GM12873 (cell line): ENCODE results near the gene COP1.

Experiments
- TF ChIP-seq, protein P1 (sequence below): IDR thresholded peaks from 2 replicates; pipeline ENCODE4 v1.5.1; 2012; ENCODE audit warnings: low read depth, mild to moderate bottlenecking, moderate library complexity, low read length, control low read depth; ENCODE audit not compliant: insufficient read depth; ENCODE audit errors: missing control alignments

COP1 gene

DNA sequence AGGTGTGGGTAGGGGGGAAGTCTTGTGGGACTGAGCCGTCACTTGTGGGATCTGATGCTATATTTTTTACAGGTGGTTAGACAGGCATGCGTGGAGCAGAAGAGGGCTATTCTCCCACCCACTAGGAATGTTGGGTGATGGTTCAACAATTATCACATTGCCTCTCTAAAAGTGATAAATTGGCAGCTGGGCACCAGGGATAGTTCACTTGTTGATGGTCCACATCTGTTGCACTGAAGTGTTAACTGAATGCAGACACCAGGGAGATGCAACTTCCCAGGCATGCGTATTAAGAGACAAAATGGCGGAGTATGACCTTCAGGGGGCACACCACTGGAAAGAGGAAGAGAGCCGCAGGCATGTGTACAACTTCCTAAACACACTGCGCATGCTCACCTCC lies 270.4 kb downstream of the COP1 start:
- TF ChIP-seq, protein P1, sequence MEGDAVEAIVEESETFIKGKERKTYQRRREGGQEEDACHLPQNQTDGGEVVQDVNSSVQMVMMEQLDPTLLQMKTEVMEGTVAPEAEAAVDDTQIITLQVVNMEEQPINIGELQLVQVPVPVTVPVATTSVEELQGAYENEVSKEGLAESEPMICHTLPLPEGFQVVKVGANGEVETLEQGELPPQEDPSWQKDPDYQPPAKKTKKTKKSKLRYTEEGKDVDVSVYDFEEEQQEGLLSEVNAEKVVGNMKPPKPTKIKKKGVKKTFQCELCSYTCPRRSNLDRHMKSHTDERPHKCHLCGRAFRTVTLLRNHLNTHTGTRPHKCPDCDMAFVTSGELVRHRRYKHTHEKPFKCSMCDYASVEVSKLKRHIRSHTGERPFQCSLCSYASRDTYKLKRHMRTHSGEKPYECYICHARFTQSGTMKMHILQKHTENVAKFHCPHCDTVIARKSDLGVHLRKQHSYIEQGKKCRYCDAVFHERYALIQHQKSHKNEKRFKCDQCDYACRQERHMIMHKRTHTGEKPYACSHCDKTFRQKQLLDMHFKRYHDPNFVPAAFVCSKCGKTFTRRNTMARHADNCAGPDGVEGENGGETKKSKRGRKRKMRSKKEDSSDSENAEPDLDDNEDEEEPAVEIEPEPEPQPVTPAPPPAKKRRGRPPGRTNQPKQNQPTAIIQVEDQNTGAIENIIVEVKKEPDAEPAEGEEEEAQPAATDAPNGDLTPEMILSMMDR, result no peak

DNA sequence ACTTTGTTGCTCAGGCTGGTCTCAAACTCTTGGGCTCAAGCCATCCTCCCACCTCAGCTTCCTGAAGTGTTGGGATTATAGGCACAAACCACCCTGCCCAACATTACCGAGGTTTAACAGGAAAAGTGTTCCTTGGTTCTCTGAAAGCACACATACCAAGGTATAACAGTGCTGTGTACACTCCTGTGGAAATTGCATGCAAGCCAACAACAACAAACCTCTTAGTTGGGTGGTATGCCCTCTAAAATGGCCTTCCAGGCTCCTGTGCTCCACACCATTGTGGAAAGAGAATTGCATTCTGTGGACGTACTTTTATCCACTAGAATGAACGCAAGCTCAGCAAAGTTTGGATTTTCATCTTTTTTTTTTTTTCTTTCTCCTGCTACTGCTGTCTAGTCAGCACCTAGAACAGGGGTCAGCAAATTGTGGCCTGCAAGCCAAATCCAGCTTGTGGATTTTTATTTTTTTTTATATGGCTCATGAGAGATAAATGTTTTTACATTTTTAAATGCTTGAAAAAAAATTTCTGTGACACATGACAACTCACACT lies 271.4 kb downstream of the COP1 start:
- TF ChIP-seq, protein P1, result no peak

DNA sequence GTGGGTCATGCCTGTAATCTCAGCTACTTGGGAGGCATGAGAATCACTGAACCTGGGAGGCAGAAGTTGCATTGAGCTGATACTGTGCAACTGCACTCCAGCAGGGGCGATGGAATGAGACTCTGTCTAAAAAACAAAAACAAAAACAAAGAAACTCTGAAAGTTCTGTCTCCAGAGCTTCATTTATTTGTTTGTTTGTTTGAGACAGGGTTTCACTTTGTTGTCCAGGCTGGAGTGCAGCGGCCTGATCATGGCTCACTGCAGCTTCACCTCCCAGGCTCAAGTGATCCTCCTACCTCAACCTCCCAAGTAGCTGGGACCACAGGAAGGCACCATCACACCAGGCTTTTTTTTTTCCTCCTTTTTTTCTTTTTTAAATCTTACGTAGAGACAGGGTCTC lies 271.9 kb downstream of the COP1 start:
- TF ChIP-seq, protein P1, result no peak

DNA sequence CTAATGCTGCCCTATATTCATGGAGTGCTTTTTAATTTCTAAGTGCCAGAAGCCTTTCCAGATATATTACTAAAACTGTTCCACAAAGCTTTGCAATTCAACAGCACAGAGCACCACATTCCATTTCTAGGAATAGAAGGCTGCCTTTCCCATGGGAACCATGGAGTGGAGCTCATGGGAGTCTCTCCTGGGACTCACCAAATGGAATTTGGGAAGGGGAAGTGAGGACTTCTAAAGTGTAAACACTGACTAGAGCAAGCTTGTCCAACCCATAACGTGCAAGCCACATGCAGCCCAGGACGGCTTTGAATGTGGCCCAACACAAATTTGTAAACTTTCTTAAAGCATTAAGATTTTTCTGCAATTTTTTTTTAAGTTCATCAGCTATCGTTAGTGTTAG lies 273.3 kb downstream of the COP1 start:
- TF ChIP-seq, protein P1, result no peak

DNA sequence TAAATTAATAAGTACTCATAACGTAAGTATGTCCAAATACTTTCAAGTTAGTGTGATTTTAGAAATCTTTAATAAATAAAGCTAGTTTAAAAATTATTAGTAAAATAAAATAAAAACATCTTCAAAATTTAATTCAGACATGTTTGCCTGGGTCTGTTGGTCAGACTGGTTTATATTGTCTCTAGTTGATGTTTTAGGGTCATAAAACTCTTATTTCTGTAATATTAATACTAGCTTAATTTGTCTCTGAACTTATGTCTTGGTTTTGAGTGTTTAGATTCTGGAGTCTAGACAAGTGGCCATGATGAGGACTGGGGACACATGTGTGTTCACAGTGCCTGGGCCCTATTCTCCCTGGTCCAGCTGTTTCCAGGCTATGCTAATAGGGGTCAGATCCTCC lies 279.1 kb downstream of the COP1 start:
- TF ChIP-seq, protein P1, result no peak

DNA sequence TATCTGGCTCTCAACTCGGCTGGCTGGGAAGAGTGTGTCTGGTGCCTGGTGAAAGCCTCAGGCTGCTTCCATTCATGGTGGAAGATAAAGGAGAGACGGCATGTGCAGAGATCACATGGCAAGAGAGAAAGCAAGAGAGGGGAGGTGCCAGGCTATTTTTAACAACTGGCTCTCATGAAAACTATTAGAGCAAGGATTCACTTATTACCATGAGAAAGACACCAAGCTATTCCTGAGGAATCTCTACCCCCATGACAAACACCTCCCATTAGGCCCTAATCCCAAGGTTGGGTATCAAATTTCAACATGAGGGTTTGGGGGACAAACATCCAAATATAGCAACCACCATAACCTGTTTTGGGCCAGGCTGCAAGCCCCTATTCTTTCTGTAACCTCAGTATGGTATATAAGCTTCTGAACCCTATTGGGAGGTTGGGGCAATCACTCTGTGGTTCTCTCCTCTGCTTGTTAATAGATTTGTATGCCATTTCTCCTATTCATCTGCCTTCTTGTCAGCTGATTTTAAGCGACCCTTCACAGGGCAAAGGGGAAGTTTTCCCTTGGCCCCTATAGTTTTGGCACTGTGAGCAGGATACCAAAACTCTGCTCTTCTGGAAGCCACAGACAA lies 284.7 kb downstream of the COP1 start:
- TF ChIP-seq, protein P1, result no peak

DNA sequence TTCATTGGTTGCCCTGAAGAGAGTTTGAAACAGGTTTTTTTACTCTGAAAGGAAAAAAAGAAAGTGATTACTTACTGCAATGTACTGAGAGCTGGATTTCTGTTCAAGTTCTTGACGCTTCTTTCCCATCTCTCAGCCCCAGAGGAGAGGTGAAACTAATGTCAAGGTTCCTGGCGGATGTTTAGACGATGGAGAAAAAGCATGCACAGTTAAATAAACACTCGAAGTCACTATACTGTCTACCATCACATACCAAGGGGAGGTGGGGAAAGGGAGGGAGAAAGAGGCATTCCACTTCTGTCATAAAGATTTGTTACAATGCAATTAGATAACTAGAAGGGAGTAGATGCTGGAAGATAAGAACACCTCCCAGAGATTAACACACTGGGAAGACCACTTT lies 286.7 kb downstream of the COP1 start:
- TF ChIP-seq, protein P1, result no peak
